A673 (cell line): ENCODE results near the gene KLK14. TPM values are rescaled to one million over a fixed set of nuclear protein-coding genes. Genes with fewer than 3 reads are reported as not detected.

Experiments
- BruUV-seq: library from RNA; stranded (reverse); fragments of 400-500 nt; replicated peaks from 2 replicates; lab custom pipeline; 2021; lab: Mats Ljungman, UMichigan
- CTCF ChIA-PET: fragments of 300-600 bp; sonication (Branson Sonifier 250); formaldehyde crosslinking; loops from one replicate; lab custom pipeline; 2022; ENCODE audit warnings: antibody characterized with exemption; lab: Charles Lee
- POLR2A ChIA-PET: fragments of 300-600 bp; sonication (Branson Sonifier 250); formaldehyde crosslinking; loops from one replicate; lab custom pipeline; 2022; ENCODE audit warnings: antibody characterized with exemption; ENCODE audit not compliant: low non-redundant PET; lab: Charles Lee
- DNase-seq: peaks from one replicate; pipeline ENCODE4 v3.0.0-alpha.2; 2015; ENCODE audit warnings: low spot score
- H3K27ac ChIP-seq: fragments of 200-600 bp; sonication (generic); 2 replicates; pipeline ENCODE4 v1.5.1; 2016; ENCODE audit warnings: mixed run types, low read depth, mild to moderate bottlenecking, mixed read lengths, antibody characterized with exemption, low read length; ENCODE audit not compliant: poor library complexity, severe bottlenecking
- H3K27me3 ChIP-seq: fragments of 200-600 bp; sonication (generic); replicated peaks from 2 replicates; pipeline ENCODE4 v1.6.1; 2017; ENCODE audit warnings: mixed run types, low read depth, mild to moderate bottlenecking, mixed read lengths, antibody characterized with exemption, low read length; ENCODE audit not compliant: insufficient read depth, poor library complexity
- H3K36me3 ChIP-seq: fragments of 200-600 bp; sonication (generic); 2 replicates; pipeline ENCODE4 v1.6.1; 2016; ENCODE audit warnings: mixed run types, mild to moderate bottlenecking, mixed read lengths, antibody characterized with exemption, low read length; ENCODE audit not compliant: insufficient read depth, poor library complexity, severe bottlenecking
- H3K4me1 ChIP-seq: fragments of 200-600 bp; sonication (generic); 2 replicates; pipeline ENCODE4 v1.6.1; 2017; ENCODE audit warnings: mixed run types, mild to moderate bottlenecking, mixed read lengths, antibody characterized with exemption, low read length; ENCODE audit not compliant: insufficient read depth, poor library complexity, severe bottlenecking
- H3K4me3 ChIP-seq: fragments of 200-600 bp; sonication (generic); 2 replicates; pipeline ENCODE4 v1.5.1; 2016; ENCODE audit warnings: low read depth, mixed run types, mild to moderate bottlenecking, mixed read lengths, low read length; ENCODE audit not compliant: poor library complexity, severe bottlenecking
- H3K9me3 ChIP-seq: fragments of 200-600 bp; sonication (generic); 2 replicates; pipeline ENCODE4 v1.6.1; 2016; ENCODE audit warnings: mixed run types, low read depth, mild to moderate bottlenecking, mixed read lengths, antibody characterized with exemption, low read length; ENCODE audit not compliant: poor library complexity, severe bottlenecking
- EZH2 ChIP-seq: fragments of 200-600 bp; sonication (generic); IDR thresholded peaks from 2 replicates; pipeline ENCODE4 v1.6.1; 2017; ENCODE audit warnings: borderline replicate concordance, low read depth, mild to moderate bottlenecking, mixed read lengths, antibody characterized with exemption, low read length; ENCODE audit not compliant: poor library complexity, severe bottlenecking
- intact Hi-C: fragments of 100-400 bp; cut with micrococcal nuclease; formaldehyde crosslinking; loops from one replicate; pipeline ENCODE4 v1.10.0; 2022; ENCODE audit not compliant: unreplicated experiment
- total RNA-seq: library from RNA; stranded (reverse); gene quantifications from 2 replicates; pipeline ENCODE4 v1.2.3, GENCODE V29; 2021
- TF ChIP-seq, protein P1 (sequence below): fragments of 300-800, 200-600 bp; sonication (generic); conservative IDR thresholded peaks from 2 replicates; pipeline ENCODE4 v1.5.1; 2017; ENCODE audit warnings: low read depth, mild to moderate bottlenecking, antibody characterized with exemption, low read length, moderate library complexity, mixed read lengths

KLK14 gene
- total RNA-seq, 1 experiment from 2014 or later: 1.2 TPM

DNA sequence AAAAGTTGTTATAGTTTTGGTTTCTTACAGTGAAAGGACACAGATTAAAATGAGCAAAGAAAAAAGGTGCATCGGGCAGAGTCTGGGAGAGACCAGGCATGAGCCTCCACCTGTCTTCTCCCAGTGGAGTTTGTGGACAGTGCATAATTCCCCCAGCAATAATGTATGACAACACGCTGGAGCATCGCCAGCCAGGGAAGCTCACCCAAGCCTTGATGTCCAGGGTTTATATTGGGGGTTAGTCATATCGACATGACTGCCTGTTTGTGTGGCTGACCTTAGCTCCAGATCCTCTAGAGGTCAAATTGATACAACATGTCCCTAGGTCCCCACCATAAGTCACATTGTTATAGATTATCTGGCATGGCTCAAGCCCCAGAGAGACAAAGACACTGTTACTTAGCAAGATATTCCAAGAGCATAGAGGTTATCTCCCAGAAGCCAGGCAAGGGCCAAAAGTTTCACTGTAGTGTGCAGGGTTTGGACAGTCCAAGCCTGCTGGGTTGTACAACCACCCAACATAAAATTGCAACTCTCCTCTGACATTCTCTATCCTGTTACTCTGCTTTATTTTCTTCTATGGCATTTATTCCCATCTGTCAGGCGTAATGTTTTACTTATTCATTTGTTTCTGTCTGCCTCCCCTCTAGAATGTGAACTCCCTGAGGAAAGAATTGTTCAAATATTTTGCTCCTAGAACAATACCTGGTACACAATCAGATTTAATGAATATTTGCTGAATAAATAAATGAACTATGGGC, 12.2 kb downstream of the KLK14 start:
- H3K4me1 ChIP-seq: no peaks in the 10 kb centered on the region
- CTCF ChIA-PET: no interaction called here
- no peak for TF ChIP-seq EZH2
- TF ChIP-seq, protein P1, sequence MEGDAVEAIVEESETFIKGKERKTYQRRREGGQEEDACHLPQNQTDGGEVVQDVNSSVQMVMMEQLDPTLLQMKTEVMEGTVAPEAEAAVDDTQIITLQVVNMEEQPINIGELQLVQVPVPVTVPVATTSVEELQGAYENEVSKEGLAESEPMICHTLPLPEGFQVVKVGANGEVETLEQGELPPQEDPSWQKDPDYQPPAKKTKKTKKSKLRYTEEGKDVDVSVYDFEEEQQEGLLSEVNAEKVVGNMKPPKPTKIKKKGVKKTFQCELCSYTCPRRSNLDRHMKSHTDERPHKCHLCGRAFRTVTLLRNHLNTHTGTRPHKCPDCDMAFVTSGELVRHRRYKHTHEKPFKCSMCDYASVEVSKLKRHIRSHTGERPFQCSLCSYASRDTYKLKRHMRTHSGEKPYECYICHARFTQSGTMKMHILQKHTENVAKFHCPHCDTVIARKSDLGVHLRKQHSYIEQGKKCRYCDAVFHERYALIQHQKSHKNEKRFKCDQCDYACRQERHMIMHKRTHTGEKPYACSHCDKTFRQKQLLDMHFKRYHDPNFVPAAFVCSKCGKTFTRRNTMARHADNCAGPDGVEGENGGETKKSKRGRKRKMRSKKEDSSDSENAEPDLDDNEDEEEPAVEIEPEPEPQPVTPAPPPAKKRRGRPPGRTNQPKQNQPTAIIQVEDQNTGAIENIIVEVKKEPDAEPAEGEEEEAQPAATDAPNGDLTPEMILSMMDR: no peak
- POLR2A ChIA-PET: no interaction called here
- H3K9me3 ChIP-seq: peaks cover 10% of the 10 kb centered on the region
- BruUV-seq: no TSS peak
- no peaks in the 10 kb centered on the region for H3K36me3 ChIP-seq
- no peak overlapping the region for H3K4me3 ChIP-seq
- intact Hi-C loops: no loop called here
- no peak overlapping the region for H3K27ac ChIP-seq
- DNase-seq: no peak
- peaks cover 19% of the 10 kb centered on the region for H3K27me3 ChIP-seq

DNA sequence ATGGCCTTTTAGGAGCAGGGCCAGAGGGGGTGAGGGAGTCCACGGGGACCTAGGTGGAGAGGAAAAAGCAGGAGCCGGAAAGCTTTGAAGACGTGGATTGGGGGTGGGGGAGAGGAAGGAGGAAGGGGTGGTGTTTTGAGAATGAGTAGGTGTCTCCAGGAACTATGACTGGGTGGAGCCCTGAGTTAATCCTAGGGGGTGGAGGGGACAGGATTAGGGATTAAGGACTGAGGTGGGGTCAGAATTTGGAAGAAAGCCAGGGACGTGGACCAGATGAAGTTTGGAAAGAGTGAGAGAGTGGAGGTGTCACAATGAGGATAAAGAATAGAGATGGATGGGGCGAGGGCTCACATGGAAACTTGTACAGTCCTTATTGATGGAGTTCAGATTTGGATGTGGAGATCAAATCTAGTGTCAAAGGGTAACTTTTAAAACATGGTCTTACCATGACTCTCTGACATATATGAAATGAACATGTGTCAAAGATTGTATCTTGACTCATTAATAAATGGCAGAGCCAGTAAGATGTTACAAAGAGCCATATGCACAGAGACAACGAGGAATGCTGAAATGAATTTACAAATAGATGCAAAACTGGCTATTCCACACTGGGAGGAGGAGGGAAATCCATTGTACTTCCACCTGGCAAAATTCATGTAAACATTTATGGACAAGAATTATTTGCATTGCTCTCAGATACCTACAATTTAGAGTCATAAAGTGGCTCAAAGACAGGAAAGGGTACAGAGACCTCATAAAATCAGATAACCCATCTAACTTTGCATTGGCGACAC, 16.1 kb downstream of the KLK14 start:
- no peak for DNase-seq
- no peak overlapping the region for H3K27ac ChIP-seq
- ChIA-PET CTCF (no interaction called here), POLR2A (no interaction called here)
- H3K36me3 ChIP-seq: no peaks in the 10 kb centered on the region
- intact Hi-C loops: no loop called here
- peaks cover 42% of the 10 kb centered on the region for H3K27me3 ChIP-seq
- H3K9me3 ChIP-seq: no peaks in the 10 kb centered on the region
- H3K4me1 ChIP-seq: no peaks in the 10 kb centered on the region
- no peak overlapping the region for H3K4me3 ChIP-seq
- TF ChIP-seq EZH2: no peak
- TF ChIP-seq, protein P1: no peak
- no TSS peak for BruUV-seq

DNA sequence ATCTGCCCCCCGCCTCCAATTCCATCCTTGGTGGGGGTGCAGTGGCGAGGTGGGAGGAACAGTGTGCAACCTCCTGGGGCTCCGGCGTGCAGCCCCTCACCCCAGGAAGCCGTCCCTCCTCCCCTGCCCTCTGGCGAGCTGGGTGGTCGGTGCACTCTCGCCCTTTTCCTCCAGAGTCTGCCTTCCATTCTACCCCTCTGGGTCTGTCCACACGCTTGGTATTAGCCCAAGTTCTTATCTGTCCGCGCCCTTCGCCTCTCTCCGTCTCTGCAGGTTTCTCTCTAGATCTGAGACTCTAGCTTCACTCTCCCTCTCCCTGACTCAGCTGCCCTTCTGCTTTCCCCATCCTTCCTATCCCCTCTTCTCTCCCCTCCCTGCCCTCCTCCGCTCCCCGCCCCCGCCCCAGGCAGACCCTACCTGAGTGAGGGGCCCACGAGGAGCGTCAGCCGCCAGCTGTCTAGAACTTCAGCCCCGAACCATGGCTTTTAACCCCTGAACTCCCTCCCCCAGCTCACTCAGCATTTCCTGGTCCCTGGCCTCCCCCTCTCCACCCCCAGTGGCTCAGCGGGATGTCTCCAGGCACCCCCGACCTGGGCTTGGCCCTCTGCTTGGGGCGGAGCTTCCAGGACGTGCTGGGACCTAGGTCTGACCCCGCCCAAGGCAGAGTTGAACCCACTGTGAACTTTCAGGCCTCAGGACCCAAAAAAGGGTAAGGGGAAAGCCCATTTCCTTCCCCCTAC, 17.3 kb downstream of the KLK14 start:
- ChIA-PET CTCF (no interaction called here), POLR2A (no interaction called here)
- no peak for DNase-seq
- Histone ChIP-seq H3K27me3 (peaks cover 42% of the 10 kb centered on the region), H3K4me1 (no peaks in the 10 kb centered on the region), H3K9me3 (no peaks in the 10 kb centered on the region), H3K27ac (no peak overlapping the region), H3K4me3 (no peak overlapping the region), H3K36me3 (no peaks in the 10 kb centered on the region)
- no peak for TF ChIP-seq EZH2
- TF ChIP-seq, protein P1: no peak
- BruUV-seq: no TSS peak
- intact Hi-C loops: no loop called here
